ENCODE data around the gene GRIK4. TPM values are rescaled to one million over a fixed set of nuclear protein-coding genes. Genes with fewer than 3 reads are reported as not detected.
A peak's percentile ranks its signal among the peaks of the same experiment; 100 is the strongest.

GRIK4 gene
- total RNA-seq, 1 donor from 2014 or later = 2.2 TPM

DNA sequence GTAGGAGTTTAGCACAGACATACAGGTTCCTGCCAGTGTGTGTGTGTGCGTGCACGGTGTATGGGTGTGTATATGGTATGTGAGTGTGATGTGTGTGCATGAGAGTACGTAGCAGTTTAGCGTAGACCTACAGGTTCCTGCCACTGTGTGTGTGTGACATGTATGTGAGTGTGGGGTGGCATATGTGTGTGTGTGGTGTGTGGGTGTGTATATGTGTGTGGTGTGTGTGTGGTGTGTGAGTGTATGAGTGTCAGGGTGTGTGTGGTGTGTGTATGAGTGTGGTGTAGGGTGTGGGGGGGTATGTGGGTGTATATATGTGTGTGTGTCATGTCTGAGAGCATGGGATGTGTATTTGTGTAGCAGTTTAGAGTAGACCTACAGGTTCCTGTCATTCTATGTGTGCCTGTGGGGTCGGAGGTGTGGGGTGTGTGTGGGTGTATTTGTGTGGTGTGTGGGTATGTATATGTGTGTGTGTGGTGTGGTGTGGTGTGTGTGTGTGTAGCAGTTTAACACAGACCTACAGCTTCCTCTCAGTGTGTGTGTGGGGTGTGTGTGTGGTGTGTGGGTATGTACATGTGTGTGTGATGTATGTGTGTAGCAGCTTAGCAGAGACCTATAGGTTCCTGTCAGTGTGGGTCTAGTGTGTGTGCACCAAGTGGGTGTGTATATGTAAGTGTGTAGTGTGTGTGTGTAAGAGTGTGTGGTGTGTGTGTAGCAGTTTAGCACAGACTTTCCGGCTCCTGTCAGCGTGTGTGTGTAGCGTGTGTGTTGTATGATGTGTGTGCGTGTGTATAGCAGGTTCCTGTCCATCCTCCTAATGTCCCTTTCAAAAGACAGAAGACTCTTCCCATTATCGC is 480.5 kb downstream of the GRIK4 start:
- Histone ChIP-seq H3K9me3 (ENCODE audit: insufficient read depth, low read depth, low read length) (no peaks in the 10 kb centered on the region), H3K9ac (ENCODE audit: low read length) (no peak overlapping the region), H4K20me1 (ENCODE audit: insufficient read depth, low read length) (no peaks in the 10 kb centered on the region), H3K4me2 (ENCODE audit: low read length) (no peak overlapping the region), H3K27ac (ENCODE audit: low read depth, low read length) (no peak overlapping the region), H3K27me3 (ENCODE audit: insufficient read depth, low read length) (peaks cover 14% of the 10 kb centered on the region), H3K4me1 (ENCODE audit: insufficient read depth, low read length) (no peaks in the 10 kb centered on the region), H2AFZ (ENCODE audit: low read depth, low read length) (peak overlapping the region; percentile 23), H3K4me3 (ENCODE audit: insufficient read depth, low read depth, low read length) (no peak overlapping the region), H3K79me2 (ENCODE audit: insufficient read depth, low read length) (no peaks in the 10 kb centered on the region), H3K36me3 (ENCODE audit: insufficient read depth, low read length) (no peaks in the 10 kb centered on the region)
- FAIRE-seq = no peak
- Mint-ChIP-seq H3K4me3 (ENCODE audit: unreplicated experiment) (no peak overlapping the region), H3K36me3 (ENCODE audit: low read depth, unreplicated experiment) (no peaks in the 10 kb centered on the region), H3K27me3 (ENCODE audit: low read depth, unreplicated experiment) (peaks cover 16% of the 10 kb centered on the region), H3K9me3 (ENCODE audit: unreplicated experiment) (no peaks in the 10 kb centered on the region), H3K27ac (ENCODE audit: unreplicated experiment) (no peak overlapping the region), H3K4me1 (ENCODE audit: low read depth, unreplicated experiment) (no peaks in the 10 kb centered on the region)
- no peak for DNase-seq (ENCODE audit: low read depth)
- no peak for TF ChIP-seq EZH2 (IDR thresholded peaks at IDR 0.05; ENCODE audit: insufficient read depth, low read length)
- TF ChIP-seq, protein P1, sequence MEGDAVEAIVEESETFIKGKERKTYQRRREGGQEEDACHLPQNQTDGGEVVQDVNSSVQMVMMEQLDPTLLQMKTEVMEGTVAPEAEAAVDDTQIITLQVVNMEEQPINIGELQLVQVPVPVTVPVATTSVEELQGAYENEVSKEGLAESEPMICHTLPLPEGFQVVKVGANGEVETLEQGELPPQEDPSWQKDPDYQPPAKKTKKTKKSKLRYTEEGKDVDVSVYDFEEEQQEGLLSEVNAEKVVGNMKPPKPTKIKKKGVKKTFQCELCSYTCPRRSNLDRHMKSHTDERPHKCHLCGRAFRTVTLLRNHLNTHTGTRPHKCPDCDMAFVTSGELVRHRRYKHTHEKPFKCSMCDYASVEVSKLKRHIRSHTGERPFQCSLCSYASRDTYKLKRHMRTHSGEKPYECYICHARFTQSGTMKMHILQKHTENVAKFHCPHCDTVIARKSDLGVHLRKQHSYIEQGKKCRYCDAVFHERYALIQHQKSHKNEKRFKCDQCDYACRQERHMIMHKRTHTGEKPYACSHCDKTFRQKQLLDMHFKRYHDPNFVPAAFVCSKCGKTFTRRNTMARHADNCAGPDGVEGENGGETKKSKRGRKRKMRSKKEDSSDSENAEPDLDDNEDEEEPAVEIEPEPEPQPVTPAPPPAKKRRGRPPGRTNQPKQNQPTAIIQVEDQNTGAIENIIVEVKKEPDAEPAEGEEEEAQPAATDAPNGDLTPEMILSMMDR (IDR thresholded peaks at IDR 0.05; ENCODE audit: insufficient read depth, low read depth, low read length) = no peak

DNA sequence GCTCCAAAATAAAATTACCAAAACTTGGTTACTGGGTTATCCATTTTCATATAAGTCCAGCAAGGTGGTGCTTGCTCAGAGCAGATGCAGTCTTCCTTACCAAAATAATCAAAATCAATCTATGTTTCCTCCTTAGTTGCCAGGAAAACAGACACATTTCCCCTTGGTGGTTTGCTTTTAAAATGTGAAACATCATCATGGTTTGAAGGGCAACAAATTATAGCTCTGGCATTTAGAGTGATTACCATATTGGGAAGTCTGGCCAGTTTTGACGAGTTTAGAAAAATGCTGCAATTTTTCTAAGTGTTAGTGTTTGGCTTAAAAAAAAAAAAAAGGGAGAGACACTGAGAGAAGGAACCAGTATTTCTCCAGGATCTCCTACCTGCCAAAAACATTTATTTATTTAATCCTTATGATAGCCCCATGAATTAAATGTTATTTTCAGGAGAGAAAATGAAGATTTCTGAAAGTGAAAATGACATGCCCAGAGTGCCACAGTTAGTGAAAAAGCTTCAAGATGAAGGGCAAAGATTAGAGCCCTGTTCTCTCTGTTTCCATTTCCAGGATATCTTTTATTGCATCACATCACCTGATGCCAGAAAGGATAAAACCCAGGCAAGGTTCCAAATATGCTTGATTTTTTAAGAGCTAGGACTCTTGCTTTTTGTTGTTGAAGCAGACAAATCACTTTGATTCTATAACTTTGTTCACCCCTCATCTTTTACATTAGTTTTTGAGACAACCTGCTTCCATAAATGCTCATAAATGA is 482.7 kb downstream of the GRIK4 start:
- no peaks in the 10 kb centered on the region for H4K20me1 ChIP-seq (ENCODE audit: insufficient read depth, low read length)
- H3K27me3 Mint-ChIP-seq (ENCODE audit: low read depth, unreplicated experiment) = peaks cover 9% of the 10 kb centered on the region
- no peak overlapping the region for H3K9ac ChIP-seq (ENCODE audit: low read length)
- FAIRE-seq (no peak), DNase-seq (ENCODE audit: low read depth) (no peak)
- H3K4me3 ChIP-seq (ENCODE audit: insufficient read depth, low read depth, low read length) = no peak overlapping the region
- H3K27me3 ChIP-seq (ENCODE audit: insufficient read depth, low read length) = peaks cover 10% of the 10 kb centered on the region
- H3K4me1 Mint-ChIP-seq (ENCODE audit: low read depth, unreplicated experiment) = no peaks in the 10 kb centered on the region
- H3K4me2 ChIP-seq (ENCODE audit: low read length) = no peak overlapping the region
- H3K9me3 ChIP-seq (ENCODE audit: insufficient read depth, low read depth, low read length) = no peaks in the 10 kb centered on the region
- H3K4me1 ChIP-seq (ENCODE audit: insufficient read depth, low read length) = no peaks in the 10 kb centered on the region
- no peak overlapping the region for H3K27ac ChIP-seq (ENCODE audit: low read depth, low read length)
- TF ChIP-seq, protein P1 (IDR thresholded peaks at IDR 0.05; ENCODE audit: insufficient read depth, low read depth, low read length) = no peak
- TF ChIP-seq EZH2 (IDR thresholded peaks at IDR 0.05; ENCODE audit: insufficient read depth, low read length) = no peak
- H3K4me3 Mint-ChIP-seq (ENCODE audit: unreplicated experiment) = no peak overlapping the region
- no peaks in the 10 kb centered on the region for H3K79me2 ChIP-seq (ENCODE audit: insufficient read depth, low read length)
- H3K27ac Mint-ChIP-seq (ENCODE audit: unreplicated experiment) = no peak overlapping the region
- no peaks in the 10 kb centered on the region for H3K36me3 ChIP-seq (ENCODE audit: insufficient read depth, low read length)
- no peaks in the 10 kb centered on the region for H3K36me3 Mint-ChIP-seq (ENCODE audit: low read depth, unreplicated experiment)
- H3K9me3 Mint-ChIP-seq (ENCODE audit: unreplicated experiment) = no peaks in the 10 kb centered on the region
- H2AFZ ChIP-seq (ENCODE audit: low read depth, low read length) = no peak overlapping the region
